Measurements from ENCODE around the gene UNC5A. TPM values are rescaled to one million over a fixed set of nuclear protein-coding genes. Genes with fewer than 3 reads are reported as not detected.

Gene UNC5A
- total RNA-seq, 6 experiments from 2014 or later = not detected

- Mint-ChIP-seq H3K9me3 (no peaks in the 10 kb centered on the region), H3K4me1 (ENCODE audit: low read depth) (peaks cover 10% of the 10 kb centered on the region; the same call in 1 of the 2 replicates), H3K4me3 (no peak overlapping the region), H3K27ac (no peak overlapping the region), H3K36me3 (ENCODE audit: low read depth) (no peaks in the 10 kb centered on the region), H3K27me3 (ENCODE audit: insufficient read depth) (peaks cover 55% of the 10 kb centered on the region)
- no peak for DNase-seq
- no peak for TF ChIP-seq CTCF (IDR thresholded peaks at IDR 0.05)
Measured at GRCh38 chr5:176886336-176887251, 76.2 kb downstream of the UNC5A start.

- peaks cover 8% of the 10 kb centered on the region; the same call in 1 of the 2 replicates for H3K4me1 Mint-ChIP-seq (ENCODE audit: low read depth)
- peaks cover 54% of the 10 kb centered on the region for H3K27me3 Mint-ChIP-seq (ENCODE audit: insufficient read depth)
- no peak overlapping the region for H3K4me3 Mint-ChIP-seq
- H3K27ac Mint-ChIP-seq = no peak overlapping the region
- no peak for TF ChIP-seq CTCF (IDR thresholded peaks at IDR 0.05)
- DNase-seq = no peak
- no peaks in the 10 kb centered on the region for H3K36me3 Mint-ChIP-seq (ENCODE audit: low read depth)
- H3K9me3 Mint-ChIP-seq = no peaks in the 10 kb centered on the region
Measured at GRCh38 chr5:176887252-176887849, 77.0 kb downstream of the UNC5A start.

GRCh38 chr5:176888016-176888864, 77.9 kb downstream of the UNC5A start:
- Mint-ChIP-seq H3K27me3 (ENCODE audit: insufficient read depth) (peaks cover 55% of the 10 kb centered on the region), H3K4me3 (no peak overlapping the region), H3K36me3 (ENCODE audit: low read depth) (no peaks in the 10 kb centered on the region), H3K4me1 (ENCODE audit: low read depth) (no peaks in the 10 kb centered on the region), H3K27ac (no peak overlapping the region), H3K9me3 (no peaks in the 10 kb centered on the region)
- no peak for TF ChIP-seq CTCF (IDR thresholded peaks at IDR 0.05)
- DNase-seq = no peak

GRCh38 chr5:176888865-176889165, 78.5 kb downstream of the UNC5A start:
- no peak for TF ChIP-seq CTCF (IDR thresholded peaks at IDR 0.05)
- no peak overlapping the region for H3K4me3 Mint-ChIP-seq
- no peaks in the 10 kb centered on the region for H3K36me3 Mint-ChIP-seq (ENCODE audit: low read depth)
- H3K27ac Mint-ChIP-seq = no peak overlapping the region
- no peak for DNase-seq
- no peaks in the 10 kb centered on the region for H3K4me1 Mint-ChIP-seq (ENCODE audit: low read depth)
- peaks cover 56% of the 10 kb centered on the region for H3K27me3 Mint-ChIP-seq (ENCODE audit: insufficient read depth)
- H3K9me3 Mint-ChIP-seq = no peaks in the 10 kb centered on the region

- Mint-ChIP-seq H3K4me1 (ENCODE audit: low read depth) (no peaks in the 10 kb centered on the region), H3K27me3 (ENCODE audit: insufficient read depth) (peaks cover 56% of the 10 kb centered on the region), H3K9me3 (no peaks in the 10 kb centered on the region), H3K27ac (no peak overlapping the region), H3K36me3 (ENCODE audit: low read depth) (no peaks in the 10 kb centered on the region), H3K4me3 (no peak overlapping the region)
- no peak for DNase-seq
- no peak for TF ChIP-seq CTCF (IDR thresholded peaks at IDR 0.05)
Measured at GRCh38 chr5:176889321-176890280, 79.2 kb downstream of the UNC5A start.

Measured in HFFc6 (cell line).